ENCODE measurements around the gene EML4.
"Not testable (repeated sequence)": the region's sequence is repeated elsewhere in the genome, so short reads cannot be mapped to it uniquely, and the experiment has no call there.

The EML4 gene

DNA sequence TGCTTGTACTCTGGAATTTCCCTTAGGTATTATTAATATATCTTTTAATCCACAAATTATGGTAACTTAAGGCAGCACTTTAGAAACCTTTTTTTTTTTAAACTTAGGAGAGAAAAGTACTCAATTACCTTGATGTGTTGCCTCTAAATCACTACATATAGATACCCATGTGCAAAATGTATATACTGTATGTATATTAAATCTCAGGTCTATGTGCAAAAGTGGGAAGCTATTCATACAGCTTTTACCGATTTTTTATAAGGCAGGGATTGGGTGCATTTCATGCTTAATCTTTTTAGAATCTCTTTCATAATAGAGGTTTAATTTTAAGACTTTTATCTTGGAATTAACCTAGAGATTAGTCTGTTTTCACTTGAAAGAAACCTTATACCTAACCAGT, 3.4 kb downstream of the EML4 start:
- DNase-seq (ENCODE audit: low read depth) = no peak

DNA sequence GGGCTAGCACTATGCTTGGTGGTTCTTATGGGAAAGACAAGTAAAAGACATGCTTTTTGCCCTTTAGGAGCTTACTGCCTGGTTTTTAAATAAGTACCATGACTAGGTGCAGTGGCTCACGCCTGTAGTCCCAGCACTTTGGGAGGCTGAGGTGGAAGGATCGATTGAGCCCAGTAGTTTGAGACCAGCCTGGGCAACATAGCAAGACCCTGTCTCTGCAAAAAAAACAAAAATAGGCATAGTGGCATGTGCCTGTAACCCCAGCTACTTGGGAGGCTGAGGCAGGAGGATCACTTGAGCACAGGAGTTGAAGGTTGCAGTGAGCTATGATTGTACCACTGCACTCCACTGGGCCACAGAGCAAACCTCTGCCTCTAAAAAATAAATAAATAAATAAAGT, 4.3 kb downstream of the EML4 start:
- not testable (repeated sequence) for DNase-seq (ENCODE audit: low read depth)

DNA sequence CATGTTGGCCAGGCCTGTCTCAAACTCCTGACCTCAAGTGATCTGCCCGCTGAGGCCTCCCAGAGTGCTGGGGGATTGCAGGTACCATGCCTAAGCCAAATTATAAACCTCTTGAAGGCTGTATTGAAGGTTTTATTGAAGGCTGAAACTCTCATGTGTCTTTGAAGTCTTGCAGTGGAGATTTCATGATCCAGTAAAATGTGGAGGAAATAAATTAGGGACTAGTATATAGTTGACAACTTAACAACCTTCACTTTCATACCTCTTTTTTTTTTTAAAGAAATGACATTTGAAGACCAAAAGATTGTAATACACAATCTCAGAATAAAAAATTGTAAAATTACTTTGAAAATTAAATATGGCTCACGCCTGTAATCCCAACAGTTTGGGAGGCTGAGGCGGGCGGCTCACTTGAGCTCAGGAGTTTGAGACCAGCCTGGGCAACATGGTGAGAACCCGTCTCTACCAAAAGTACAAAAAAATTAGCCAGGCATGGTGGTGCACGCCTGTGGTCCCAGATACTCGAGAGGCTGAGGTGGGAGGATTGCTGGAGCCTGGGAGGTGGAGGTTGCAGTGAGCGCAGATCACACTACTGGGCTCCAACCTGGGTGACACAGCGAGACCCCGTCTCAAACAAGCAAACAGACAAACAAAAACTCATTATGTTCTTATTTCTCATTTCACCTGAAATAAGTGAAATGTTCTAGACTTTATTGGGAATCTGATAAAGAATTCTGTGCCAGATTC, 8.0 kb downstream of the EML4 start:
- DNase-seq (ENCODE audit: low read depth) = no peak

DNA sequence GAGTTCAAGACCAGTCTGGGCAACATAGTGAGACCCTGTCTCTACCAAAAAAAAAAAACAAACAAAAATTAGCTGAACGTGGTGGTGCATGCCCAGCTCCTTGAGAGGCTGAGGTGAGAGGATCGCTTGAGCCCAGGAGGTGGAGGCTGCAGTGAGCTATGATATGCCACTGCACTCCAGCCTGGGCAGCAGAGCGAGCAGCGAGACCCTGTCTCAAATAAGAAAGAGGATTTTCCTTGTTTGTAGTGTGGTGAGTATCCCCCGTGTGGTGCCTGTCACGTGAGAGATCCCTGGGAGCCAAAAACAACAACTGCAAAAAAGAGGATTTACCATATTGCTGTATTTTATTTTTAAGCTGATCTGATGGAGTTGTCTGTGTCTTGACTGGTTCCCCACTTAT, 9.2 kb downstream of the EML4 start:
- DNase-seq (ENCODE audit: low read depth) = no peak

DNA sequence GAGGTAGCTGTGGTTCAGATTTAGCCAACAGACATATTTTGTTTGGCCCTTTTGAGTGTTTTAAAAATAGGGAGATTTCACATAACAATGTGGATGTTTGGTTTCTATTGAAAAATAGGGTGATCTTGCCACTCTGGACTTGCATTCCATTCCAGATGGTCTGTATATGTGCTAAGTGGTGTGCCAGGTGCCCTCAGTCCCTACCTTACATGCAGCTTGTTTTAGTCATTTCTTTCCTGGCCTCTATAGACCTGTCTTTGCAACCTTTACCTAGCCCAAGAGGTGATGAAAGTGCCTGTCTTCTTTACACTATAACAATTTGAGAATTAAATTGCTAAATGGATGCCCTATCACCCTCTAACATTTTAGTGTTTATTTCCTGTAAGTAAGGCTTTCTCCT, 11.1 kb downstream of the EML4 start:
- DNase-seq (ENCODE audit: low read depth) = no peak

DNA sequence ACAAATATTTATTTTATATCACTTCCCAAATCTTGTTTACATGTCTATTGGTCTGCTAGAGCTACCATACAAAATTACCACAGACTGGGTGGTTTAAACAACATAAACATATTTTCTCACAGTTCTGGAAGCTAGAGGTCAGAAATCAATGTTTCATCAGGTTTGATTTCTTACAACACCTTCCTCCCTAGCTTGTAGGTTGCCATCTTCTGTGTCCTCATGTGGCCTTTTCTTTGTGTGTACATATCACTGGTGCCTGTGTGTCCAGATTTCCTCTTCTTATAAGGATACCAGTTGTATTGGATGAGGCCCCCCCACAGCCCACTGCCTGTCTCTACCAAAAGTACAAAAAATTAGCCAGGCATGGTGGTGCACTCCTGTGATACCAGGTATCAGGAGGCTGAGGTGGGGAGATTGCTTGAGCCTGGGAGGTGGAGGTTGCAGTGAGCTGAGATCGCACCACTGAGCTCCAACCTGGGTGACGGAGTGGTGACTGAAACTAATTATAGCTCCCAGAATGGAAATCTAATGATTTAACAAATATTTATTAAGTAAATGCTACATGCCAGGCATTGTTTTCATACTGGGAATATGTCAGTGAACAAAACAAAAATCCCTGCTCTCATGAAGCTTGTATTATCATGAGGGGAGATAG, 13.6 kb downstream of the EML4 start:
- no peak for DNase-seq (ENCODE audit: low read depth)

DNA sequence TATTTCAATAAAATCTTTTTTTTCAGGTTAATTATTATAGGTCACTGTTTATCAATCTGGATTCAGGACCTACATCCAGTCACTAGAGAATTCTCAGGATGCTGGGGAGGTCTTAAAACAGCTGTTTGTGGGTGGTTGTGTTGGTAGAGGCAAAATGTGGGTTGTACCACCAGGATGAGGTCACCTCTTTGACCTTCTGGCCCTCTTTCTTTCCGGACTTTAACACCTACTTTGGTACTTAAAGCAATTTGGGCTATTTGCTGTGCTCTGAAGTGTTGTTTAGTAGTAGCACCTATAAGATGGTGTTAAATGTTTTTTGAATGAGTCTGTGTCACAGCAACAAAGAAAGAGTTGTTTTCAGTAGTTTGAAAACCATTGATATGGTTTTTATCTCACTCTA, 14.6 kb downstream of the EML4 start:
- DNase-seq (ENCODE audit: low read depth) = no peak

DNA sequence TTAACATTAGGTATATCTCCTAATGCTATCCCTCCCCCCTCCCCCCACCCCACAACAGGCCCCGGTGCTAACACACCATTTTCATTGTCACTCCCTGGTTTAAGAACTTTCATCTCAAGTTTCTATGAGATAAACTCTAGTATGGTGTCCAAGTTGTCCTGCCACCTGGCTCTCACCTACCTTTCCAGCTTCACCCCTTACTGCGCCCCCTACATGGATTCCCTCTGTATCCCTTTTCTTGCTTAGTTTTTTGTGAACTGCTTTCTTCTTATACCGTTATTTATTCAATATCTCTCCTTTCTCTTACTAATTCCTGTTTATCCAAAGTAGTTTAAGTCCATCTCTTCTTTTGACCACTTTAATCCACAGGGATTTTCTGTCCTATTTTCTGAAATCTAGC, 15.2 kb downstream of the EML4 start:
- DNase-seq (ENCODE audit: low read depth) = no peak

DNA sequence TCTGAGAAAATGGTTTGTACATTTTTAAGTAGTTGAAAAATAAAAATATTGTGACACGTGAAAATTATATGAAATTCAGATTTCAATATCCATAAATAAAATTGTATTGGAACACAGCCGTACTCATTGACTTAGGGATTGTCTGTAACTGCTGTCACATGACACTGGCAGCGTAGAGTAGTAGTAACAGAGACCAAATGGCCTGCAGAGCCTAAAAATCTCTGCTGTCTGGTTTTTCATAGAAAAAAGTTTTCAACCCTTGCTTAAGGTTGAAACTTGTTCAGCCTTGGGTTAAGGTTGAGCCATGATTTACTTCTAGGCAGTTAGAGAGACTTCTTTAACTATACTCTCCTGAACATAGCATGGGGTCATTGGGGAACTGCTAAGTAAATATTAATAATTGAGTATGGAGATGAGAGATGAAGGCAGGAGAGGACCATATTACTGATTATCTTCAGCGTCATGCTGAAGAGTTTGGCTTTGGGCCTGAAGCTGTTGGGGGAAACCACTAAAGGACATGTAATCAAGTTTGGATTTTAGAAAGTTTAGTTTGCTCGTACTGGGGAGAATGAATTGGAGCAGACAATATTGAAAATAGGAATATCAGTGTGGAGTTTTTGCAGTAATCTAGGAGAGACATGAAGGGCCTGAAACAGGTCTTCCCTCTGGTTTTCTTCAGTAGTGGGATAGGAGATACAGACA, 16.2 kb downstream of the EML4 start:
- DNase-seq (ENCODE audit: low read depth) = no peak

DNA sequence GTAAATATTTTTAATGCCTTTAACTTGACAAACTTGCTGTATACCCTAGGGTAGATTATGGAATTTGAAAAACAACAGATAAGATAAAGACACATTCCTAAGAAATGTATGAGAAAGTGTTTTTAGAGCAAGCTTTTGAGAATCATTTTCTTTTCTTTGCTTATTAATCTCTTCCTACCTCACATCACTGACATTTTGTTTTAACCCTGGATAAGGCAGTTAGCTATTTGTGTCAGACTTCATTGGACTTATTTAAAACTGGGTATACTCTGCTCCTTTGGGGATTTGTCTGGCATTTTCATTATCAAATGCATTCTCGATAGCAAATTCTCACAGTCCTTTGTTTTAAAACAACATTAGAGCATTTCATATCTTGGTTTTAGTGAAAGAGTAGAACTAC, 17.2 kb downstream of the EML4 start:
- DNase-seq (ENCODE audit: low read depth) = no peak

DNA sequence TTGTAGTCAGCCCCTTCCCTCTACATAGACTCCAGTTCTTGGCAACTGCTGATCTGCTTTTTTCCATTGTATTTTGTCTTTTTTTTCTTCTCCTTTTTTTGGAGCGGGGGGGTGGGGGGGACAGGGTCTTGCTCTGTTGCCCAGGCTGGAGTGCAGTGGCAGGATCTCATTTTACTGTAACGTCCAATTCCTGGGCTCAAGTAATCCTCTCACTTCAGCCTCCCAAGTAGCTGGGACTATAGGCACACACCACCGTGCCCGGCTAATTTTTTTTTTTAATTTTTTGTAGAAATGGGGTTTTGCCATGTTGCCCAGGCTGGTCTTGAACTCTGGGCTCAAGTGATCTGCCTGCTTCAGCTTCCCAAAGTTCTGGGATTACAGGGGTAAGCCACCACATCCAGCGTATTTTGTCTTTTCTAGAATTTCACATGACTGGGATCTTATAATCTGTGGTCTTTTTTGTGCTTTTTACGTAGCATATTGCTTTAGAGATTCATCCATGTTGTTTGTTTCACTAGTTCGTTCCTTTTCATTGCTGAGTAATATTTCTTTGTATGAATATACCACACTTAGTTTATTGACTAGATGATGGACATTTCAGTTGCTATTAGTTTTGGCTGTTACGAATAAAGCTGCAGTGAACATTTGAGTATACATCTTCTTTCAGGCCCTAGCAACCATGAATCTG, 17.9 kb downstream of the EML4 start:
- DNase-seq (ENCODE audit: low read depth) = no peak

DNA sequence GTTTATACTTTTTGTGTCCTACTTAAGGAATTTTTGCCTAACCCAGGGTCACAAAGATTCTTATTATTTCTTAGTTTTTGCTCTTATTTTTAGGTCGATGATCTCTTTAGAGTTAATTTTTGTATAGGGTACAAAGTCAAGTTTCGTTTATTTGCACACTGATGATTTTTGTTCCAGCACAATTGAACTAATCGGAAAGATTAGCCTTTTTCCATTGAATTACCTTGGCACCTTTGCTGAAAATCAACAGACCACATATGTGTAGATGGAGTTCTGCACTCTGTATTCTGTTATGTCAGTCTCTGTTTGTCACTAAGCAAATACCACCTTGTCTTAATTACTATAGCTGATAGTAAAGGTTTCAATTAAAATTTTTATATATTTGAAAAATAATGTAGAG, 18.7 kb downstream of the EML4 start:
- DNase-seq (ENCODE audit: low read depth) = no peak

DNA sequence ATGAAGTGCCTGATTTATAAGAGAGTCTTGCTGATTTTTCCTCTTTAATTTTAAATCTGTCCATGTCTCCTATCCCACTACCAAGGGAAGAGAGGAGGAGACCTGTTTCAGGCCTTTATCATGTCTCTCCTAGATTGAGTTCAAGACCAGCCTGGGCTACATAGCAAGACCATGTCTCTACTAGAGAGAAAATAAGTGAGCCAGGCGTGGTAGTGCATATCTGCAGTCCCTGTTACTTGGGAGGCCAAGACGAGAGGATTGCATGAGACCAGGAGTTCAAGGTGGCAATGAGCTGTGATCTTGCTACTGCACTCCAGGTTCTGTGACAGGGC, 20.0 kb downstream of the EML4 start:
- no peak for DNase-seq (ENCODE audit: low read depth)

DNA sequence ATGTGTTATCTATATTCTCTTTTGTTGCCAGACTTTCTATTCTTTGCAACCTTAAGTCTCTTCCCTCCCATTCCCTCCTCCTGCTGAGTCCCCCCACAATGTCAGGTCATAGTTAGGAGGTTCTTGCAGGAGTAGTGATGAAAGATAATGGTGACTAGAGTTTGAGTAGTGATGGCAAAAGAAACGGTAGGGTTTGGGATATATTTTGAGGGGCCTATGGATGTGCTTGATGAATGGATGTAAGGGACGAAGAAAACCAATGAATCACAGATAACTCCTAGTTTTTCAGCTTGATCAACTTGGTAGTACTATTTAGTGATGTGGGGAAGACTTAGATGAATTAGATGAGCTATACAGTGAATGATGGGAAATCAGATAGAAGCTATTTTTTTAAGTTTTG, 21.0 kb downstream of the EML4 start:
- DNase-seq (ENCODE audit: low read depth) = no peak

DNA sequence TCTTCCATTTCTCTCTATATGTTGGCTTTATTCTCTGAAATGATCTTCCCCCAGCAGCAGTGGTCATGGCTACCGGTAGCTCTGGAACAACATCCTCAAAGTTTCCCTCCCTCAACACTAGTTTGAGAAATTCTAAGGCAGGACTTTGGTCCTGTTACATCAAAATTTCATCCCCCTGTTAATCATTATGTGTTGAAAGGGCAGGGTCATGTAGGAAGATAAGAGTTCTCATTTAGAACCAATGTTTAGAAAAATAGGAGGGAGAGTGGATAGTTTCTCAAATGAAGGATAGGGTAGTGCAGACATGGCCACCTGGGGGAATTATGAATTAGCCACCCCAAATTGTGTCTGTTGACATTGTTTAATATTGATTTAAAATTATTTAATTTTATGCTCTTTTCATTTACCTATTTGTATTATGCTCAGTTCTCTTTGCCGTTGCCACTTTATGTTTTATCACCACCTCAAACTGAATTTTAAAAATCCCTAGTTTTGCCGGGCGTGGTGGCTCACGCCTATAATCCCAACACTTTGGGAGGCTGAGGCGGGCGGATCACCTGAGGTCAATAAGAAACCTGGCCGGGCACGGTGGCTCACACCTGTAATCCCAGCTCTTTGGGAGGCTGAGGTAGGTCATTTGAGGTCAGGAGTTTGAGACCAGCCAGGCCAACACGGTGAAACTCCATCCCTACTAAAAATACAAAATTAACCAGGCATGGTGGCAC, 22.3 kb downstream of the EML4 start:
- no peak for DNase-seq (ENCODE audit: low read depth)

DNA sequence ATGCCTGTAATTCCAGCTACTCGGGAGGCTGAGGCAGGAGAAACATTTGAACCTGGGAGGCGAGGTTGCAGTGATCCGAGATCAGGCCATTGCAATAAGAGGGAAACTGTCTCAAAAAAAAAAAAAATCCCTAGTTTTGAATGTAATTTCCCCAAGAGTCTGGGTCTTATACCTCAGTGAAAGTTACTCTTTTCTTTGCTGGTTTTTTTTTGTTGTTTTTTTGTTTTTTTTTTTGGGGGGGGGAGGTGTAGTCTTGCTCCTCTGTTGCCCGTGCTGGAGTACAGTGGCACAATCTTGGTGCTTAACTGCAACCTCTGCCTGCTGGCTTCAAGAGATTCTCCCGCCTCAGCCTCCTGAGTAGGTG, 22.8 kb downstream of the EML4 start:
- DNase-seq (ENCODE audit: low read depth) = no peak

DNA sequence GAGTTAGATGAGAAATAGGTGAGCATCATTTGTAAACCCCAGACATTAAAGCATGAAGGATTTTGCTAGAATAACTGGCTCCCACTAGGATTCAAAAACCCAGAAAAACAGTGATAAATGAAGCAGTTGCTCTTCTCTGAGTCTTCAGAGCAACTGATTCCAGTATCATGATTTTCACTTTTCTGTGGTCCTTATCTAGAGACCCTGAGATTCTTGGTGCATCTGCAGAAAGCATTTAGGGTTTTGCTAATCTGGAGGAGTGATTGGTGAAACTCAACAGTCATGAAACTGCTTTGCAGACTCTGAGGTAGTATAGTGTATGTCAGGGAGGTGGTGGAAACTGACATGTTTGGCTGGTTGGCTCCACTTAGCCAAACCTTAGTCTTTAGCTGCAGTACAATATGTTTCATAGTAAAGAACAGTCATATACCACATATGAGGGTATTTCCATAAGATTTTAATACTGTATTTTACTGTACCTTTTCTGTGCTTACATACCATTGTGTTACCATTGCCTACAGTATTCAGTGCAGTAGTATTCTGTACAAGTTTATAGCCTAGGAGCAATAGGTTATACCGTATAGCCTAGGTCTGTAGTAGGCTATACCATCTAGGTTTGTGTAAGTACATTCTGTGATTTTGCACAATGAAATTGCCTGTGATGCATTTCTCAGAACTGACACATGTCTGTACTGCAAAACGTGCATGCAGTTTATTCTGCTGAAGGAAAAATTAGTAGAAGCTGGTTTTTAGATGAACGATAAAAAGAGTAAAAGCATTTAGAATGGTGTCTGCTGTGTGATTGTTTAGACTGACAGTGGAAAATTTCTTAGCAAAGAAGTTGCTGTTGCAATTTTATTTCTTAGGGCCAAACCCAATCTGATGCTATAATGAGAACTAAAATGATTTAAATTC, 23.8 kb downstream of the EML4 start:
- no peak for DNase-seq (ENCODE audit: low read depth)

DNA sequence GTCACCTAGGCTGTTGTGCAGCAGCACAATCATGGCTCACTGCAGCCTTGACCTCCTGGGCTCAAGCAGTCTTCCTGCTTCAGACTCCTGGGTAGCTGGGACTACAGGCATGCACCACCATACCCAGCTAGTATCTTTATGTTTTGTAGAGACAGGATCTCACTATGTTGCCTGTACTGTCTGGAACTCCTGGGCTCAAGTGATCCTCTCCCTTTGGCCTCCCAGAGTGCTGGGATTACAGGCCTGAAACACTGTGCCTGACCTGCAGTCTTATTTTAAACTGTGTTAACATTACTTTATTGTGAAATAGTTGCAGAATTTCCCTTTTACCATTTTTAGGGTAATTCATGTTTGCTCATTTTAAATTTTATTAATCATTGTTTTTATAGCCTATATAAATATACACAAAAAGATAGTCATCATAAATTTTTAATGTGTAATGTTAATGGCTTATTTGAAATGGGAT, 24.6 kb downstream of the EML4 start:
- DNase-seq (ENCODE audit: low read depth) = no peak

DNA sequence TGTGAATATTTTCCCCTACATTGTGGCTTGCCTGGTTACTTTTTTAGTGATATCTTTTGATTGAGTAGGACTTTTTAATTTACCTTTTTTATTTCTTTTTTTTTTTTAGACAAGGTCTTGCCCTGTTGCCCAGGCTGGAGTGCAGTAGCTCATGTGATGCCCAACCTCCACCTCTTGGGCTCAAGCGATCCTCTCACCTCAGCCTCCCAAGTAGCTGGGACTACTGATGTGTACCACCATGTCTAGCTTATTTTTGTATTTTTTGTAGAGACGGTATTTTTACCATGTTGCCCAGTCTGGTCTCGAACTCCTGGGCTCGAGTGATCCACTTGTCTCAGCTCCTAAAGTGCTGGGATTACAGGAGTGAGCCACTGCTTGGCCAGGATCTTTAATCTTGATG, 25.3 kb downstream of the EML4 start:
- no peak for DNase-seq (ENCODE audit: low read depth)

DNA sequence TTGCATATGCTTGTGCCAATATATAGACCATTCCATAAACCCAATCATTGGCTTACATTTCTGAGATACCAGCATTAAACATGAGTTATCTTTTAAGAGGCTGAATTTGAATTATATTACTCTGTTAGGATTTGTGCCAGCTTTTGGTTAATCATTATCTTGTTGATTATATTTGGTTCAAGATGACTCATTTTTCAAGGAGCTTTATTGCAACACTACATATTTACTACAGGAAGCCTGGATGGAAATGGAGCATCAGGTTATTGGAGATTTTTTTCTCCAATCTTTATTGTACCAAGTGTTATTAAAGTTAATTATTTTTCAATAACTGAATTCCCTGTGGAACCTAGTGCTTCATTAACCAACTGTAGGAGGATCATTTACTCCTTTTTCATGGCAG, 26.4 kb downstream of the EML4 start:
- no peak for DNase-seq (ENCODE audit: low read depth)

DNA sequence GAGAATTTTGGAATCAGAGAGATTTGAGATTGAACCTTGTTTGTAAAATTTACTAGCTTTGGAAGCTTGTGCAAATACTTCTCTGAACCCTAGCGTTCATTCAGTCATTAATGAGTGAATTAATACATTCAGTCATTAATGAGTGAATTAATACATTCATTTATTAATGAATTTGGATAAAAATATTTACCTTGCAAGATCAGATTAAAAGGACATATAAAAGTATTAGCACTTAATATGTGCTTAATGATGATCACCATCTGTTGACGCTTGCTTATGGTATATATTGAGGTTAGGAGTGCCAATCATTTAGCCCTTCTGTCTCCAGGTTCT, 26.9 kb downstream of the EML4 start:
- no peak for DNase-seq (ENCODE audit: low read depth)

Measured in stimulated activated CD8-positive, alpha-beta memory T cell treated with anti-CD3 and anti-CD28 coated beads, Interleukin-12 subunit alpha, Interleukin-12 subunit beta, amount 100 ng/mL, for 1 hour (primary cell).